Left lung (tissue), 10 donors: ENCODE measurements around the gene UBE2I. TPM values are rescaled to one million over a fixed set of nuclear protein-coding genes. Genes with fewer than 3 reads are reported as not detected.

Experiments used
- ATAC-seq: fragments of 200-7000 bp; cut with Tn5 transposase; one replicate; pipeline ENCODE4 v1.9.1; 2020; ENCODE audit warnings: moderate library complexity
- DNase-seq, 4 donors: peaks; one replicate each; pipeline ENCODE4 v3.0.0-alpha.2; 2013 to 2020
- H3K27ac ChIP-seq, 2 donors: fragments of 200-600 bp; sonication (generic) in 1 of 2; one replicate each; pipeline versions ENCODE4 v1.5.0 to v1.8.0; 2020 to 2021
- H3K27me3 ChIP-seq, 2 donors: fragments of 200-600 bp; sonication (generic) in 1 of 2; one replicate each; pipeline versions ENCODE4 v1.5.0 to v1.8.0; 2020 to 2021
- H3K36me3 ChIP-seq, 2 donors: fragments of 200-600 bp; sonication (generic) in 1 of 2; one replicate each; pipeline versions ENCODE4 v1.5.0 to v1.8.0; 2020 to 2021
- H3K4me1 ChIP-seq, 2 donors: fragments of 200-600 bp; one replicate each; pipeline ENCODE4 v1.8.0; 2021
- H3K4me3 ChIP-seq, 2 donors: fragments of 200-600 bp; sonication (generic) in 1 of 2; one replicate each; pipeline versions ENCODE4 v1.5.0 to v1.8.0; 2020 to 2021; ENCODE audit warnings: mild to moderate bottlenecking in 1 of 2
- H3K9me3 ChIP-seq, 2 donors: fragments of 200-600 bp; sonication (generic) in 1 of 2; one replicate each; pipeline versions ENCODE4 v1.5.0 to v1.8.0; 2020 to 2021
- CTCF ChIP-seq, 2 donors: fragments of 200-600 bp; sonication (generic) in 1 of 2; IDR thresholded peaks; one replicate each; pipeline versions ENCODE4 v1.5.0 to v1.8.0; 2021; ENCODE audit warnings: antibody characterized with exemption in 2 of 2
- intact Hi-C, 2 donors: fragments of 100-400 bp; cut with DNase I; formaldehyde crosslinking; loops; one replicate each; pipeline versions ENCODE4 v1.11.2 to v1.14.2; 2022
- polyA plus RNA-seq, 6 donors: library from polyadenylated mRNA; unstranded; fragments of 120-200 nt; gene quantifications; one replicate each; pipeline ENCODE4 v1.2.1, GENCODE V29; 2013; ENCODE audit not compliant: insufficient read length in 6 of 6
- total RNA-seq, 2 donors: library from RNA; stranded (reverse); fragmentation: NEBNext Ultra II Directional; extraction: Animal tissue kit (Norgen Biotek cat#: 25700); gene quantifications; one replicate each; pipeline ENCODE4 v1.2.1, GENCODE V29; 2021
- donor health status: DM: no; HTN: yes; CAD: no.
- donor health status: DM: no; HTN: no; CAD: no.

The UBE2I gene
- total and polyA plus RNA-seq, 8 donors = 89.0 to 188 (median 142) TPM

- ATAC-seq = no peak
- Histone ChIP-seq H3K9me3 (no peaks in the 10 kb centered on the region), H3K4me1 (peaks cover 24 to 37% of the 10 kb centered on the region in 2 donors), H3K27ac (no peak overlapping the region), H3K4me3 (no peak overlapping the region), H3K36me3 (peaks cover 0 to 76% of the 10 kb centered on the region in 2 donors), H3K27me3 (no peaks in the 10 kb centered on the region)
- no peak for TF ChIP-seq CTCF (IDR thresholded peaks at IDR 0.05)
- intact Hi-C loops = no loop called here
- no peak for DNase-seq
Observed at GRCh38 chr16:1314399-1315068, 5.1 kb downstream of the UBE2I start.

- H3K27me3 ChIP-seq = no peaks in the 10 kb centered on the region
- DNase-seq = no peak
- H3K36me3 ChIP-seq = peaks cover 0 to 84% of the 10 kb centered on the region in 2 donors
- intact Hi-C loops = no loop called here
- no peak for TF ChIP-seq CTCF (IDR thresholded peaks at IDR 0.05)
- H3K27ac ChIP-seq = no peak overlapping the region
- no peak for ATAC-seq
- no peak overlapping the region for H3K4me3 ChIP-seq
- peaks cover 24 to 34% of the 10 kb centered on the region in 2 donors for H3K4me1 ChIP-seq
- no peaks in the 10 kb centered on the region for H3K9me3 ChIP-seq
Observed at GRCh38 chr16:1315081-1316032, 5.9 kb downstream of the UBE2I start.

- DNase-seq = no peak
- no peaks in the 10 kb centered on the region for H3K9me3 ChIP-seq
- H3K27ac ChIP-seq = no peak overlapping the region
- no peak overlapping the region for H3K4me3 ChIP-seq
- H3K4me1 ChIP-seq = peaks cover 17 to 27% of the 10 kb centered on the region in 2 donors
- TF ChIP-seq CTCF (IDR thresholded peaks at IDR 0.05) = no peak
- ATAC-seq = no peak
- intact Hi-C loops = no loop called here
- peaks cover 0 to 91% of the 10 kb centered on the region in 2 donors for H3K36me3 ChIP-seq
- no peaks in the 10 kb centered on the region for H3K27me3 ChIP-seq
Observed at GRCh38 chr16:1316033-1316405, 6.6 kb downstream of the UBE2I start.

- DNase-seq = no peak
- Histone ChIP-seq H3K27ac (no peak overlapping the region), H3K36me3 (peaks cover 0 to 100% of the 10 kb centered on the region in 2 donors), H3K4me1 (peaks cover under 1 to 11% of the 10 kb centered on the region in 2 donors), H3K27me3 (no peaks in the 10 kb centered on the region), H3K9me3 (no peaks in the 10 kb centered on the region), H3K4me3 (no peak overlapping the region)
- TF ChIP-seq CTCF (IDR thresholded peaks at IDR 0.05) = no peak
- no peak for ATAC-seq
- intact Hi-C loops = no loop called here
Observed at GRCh38 chr16:1317479-1318267, 8.2 kb downstream of the UBE2I start.

- no peak for TF ChIP-seq CTCF (IDR thresholded peaks at IDR 0.05)
- no peak overlapping the region for H3K4me3 ChIP-seq
- H3K36me3 ChIP-seq = peaks cover 0 to 100% of the 10 kb centered on the region in 2 donors
- intact Hi-C loops = no loop called here
- ATAC-seq (no peak), DNase-seq (no peak)
- no peaks in the 10 kb centered on the region for H3K27me3 ChIP-seq
- peaks cover 0 to 6% of the 10 kb centered on the region in 2 donors for H3K4me1 ChIP-seq
- H3K9me3 ChIP-seq = no peaks in the 10 kb centered on the region
- H3K27ac ChIP-seq = no peak overlapping the region
Observed at GRCh38 chr16:1318268-1318545, 8.8 kb downstream of the UBE2I start.
